Aorta (tissue), 5 donors: ENCODE data around the gene AGPAT1. TPM values are rescaled to one million over a fixed set of nuclear protein-coding genes. Genes with fewer than 3 reads are reported as not detected.
A peak's percentile ranks its signal among the peaks of the same experiment; 100 is the strongest.

Experiments
- ATAC-seq: fragments of 200-7000 bp; cut with Tn5 transposase; one replicate; pipeline ENCODE4 v1.9.1; 2022; ENCODE audit warnings: moderate library complexity; ENCODE audit not compliant: low FRiP score
- DNase-seq, 2 donors: peaks; one replicate each; pipeline ENCODE4 v3.0.0-alpha.2; 2020
- H3K27ac ChIP-seq, 2 donors: one replicate each; pipeline ENCODE4 v1.5.1; 2013; ENCODE audit warnings: low read length in 2 of 2, mild to moderate bottlenecking in 2 of 2, moderate library complexity in 2 of 2, control low read depth in 1 of 2, inconsistent platforms in 1 of 2, low read depth in 1 of 2
- H3K27me3 ChIP-seq, 2 donors: one replicate each; pipeline ENCODE4 v1.6.1; 2013; ENCODE audit warnings: control low read depth in 1 of 2, low read length in 1 of 2, mild to moderate bottlenecking in 1 of 2, moderate library complexity in 1 of 2; ENCODE audit not compliant: insufficient read depth in 2 of 2, control insufficient read depth in 1 of 2
- H3K36me3 ChIP-seq, 2 donors: one replicate each; pipeline ENCODE4 v1.6.1; 2013; ENCODE audit warnings: control low read depth in 1 of 2, low read length in 1 of 2, mild to moderate bottlenecking in 1 of 2; ENCODE audit not compliant: insufficient read depth in 2 of 2, control insufficient read depth in 1 of 2
- H3K4me1 ChIP-seq, 2 donors: one replicate each; pipeline ENCODE4 v1.6.1; 2013; ENCODE audit warnings: low read length in 2 of 2, control low read depth in 1 of 2, mild to moderate bottlenecking in 1 of 2, moderate library complexity in 1 of 2; ENCODE audit not compliant: insufficient read depth in 2 of 2, control insufficient read depth in 1 of 2
- H3K4me3 ChIP-seq, 2 donors: one replicate each; pipeline ENCODE4 v1.5.1; 2013; ENCODE audit warnings: low read length in 2 of 2, control low read depth in 1 of 2, mild to moderate bottlenecking in 1 of 2
- H3K9me3 ChIP-seq: one replicate; pipeline ENCODE4 v1.6.1; 2013; ENCODE audit warnings: mild to moderate bottlenecking, low read length; ENCODE audit not compliant: control insufficient read depth
- WGBS, 2 donors: extraction: QIAGEN DNeasy Blood & Tissue Kit; methylation state at CpG; one replicate each; pipeline ENCODE4 v1.1.7; 2013; 5-methylcytosine and 5-hydroxymethylcytosine counted together
- intact Hi-C, 2 donors: fragments of 100-400 bp; cut with DNase I; formaldehyde crosslinking; loops; one replicate each; pipeline versions ENCODE4 v1.14.2 to v1.15.0; 2022
- polyA plus RNA-seq, 2 donors: library from polyadenylated mRNA; stranded (reverse); fragments of 200-250 nt; gene quantifications; one replicate each; pipeline ENCODE4 v1.2.3, GENCODE V29; 2013
- total RNA-seq, 2 donors: library from RNA; stranded (reverse); fragmentation: NEBNext Ultra II Directional; extraction: Animal tissue kit (Norgen Biotek cat#: 25700); gene quantifications; one replicate each; pipeline ENCODE4 v1.2.1, GENCODE V29; 2021
- donor health status: healthy with polysubstance abuse.
- donor health status: Bipolar disorder and iron deficiency.
- donor health status: DM: no; HTN: no; CAD: no.
- donor health status: DM: no; HTN: no; CAD: no.
- donor health status: DM: yes; HTN: yes; CAD: no.

AGPAT1 gene
- total and polyA plus RNA-seq, 4 donors = 36.2 to 54.8 (median 42.3) TPM

DNA sequence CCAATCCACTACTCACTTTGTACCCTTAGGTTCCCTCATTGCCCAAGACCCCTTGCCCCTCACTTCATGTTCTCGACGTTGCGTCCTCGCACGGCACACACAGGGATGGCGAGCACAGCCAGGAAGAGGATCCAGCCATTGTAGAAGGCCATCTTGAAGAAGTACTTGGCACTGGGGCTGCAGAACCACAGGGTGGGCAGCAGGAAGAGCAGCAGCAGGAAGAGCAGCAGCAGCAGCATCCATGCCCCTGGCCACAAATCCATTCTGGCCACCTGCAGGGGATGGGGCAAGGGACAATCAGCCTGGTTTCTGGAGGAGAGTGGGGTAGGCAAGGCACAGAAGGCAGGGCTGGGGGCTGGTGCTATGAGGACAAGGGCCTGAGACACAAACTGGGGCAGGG is 4.7 kb downstream of the AGPAT1 start:
- peaks cover 0 to 4% of the 10 kb centered on the region in 2 donors for H3K36me3 ChIP-seq
- H3K4me3 ChIP-seq = no peak overlapping the region
- H3K9me3 ChIP-seq = no peaks in the 10 kb centered on the region
- no peak overlapping the region for H3K27ac ChIP-seq
- DNase-seq = peak; percentile 18 to 48
- intact Hi-C loops = loop anchor here in 1 of 2 donors (10.0 kb wide), 2 partner anchors 196 to 266 kb away; partner anchors contain the start of genes DXO and ZBTB12
- 90 to 93% methylated on average over 6 of the region's 6 CpGs for WGBS, 2 donors
- H3K27me3 ChIP-seq = no peaks in the 10 kb centered on the region
- H3K4me1 ChIP-seq = no peaks in the 10 kb centered on the region
- no peak for ATAC-seq

- peaks cover 0 to 4% of the 10 kb centered on the region in 2 donors for H3K36me3 ChIP-seq
- H3K9me3 ChIP-seq = no peaks in the 10 kb centered on the region
- no peak for ATAC-seq
- H3K27ac ChIP-seq = no peak overlapping the region
- no peaks in the 10 kb centered on the region for H3K27me3 ChIP-seq
- H3K4me1 ChIP-seq = no peaks in the 10 kb centered on the region
- H3K4me3 ChIP-seq = no peak overlapping the region
- WGBS, 2 donors = 89 to 93% methylated on average over 11 of the region's 11 CpGs
- peak; percentile 19 to 67 for DNase-seq
- intact Hi-C loops = loop anchor here in 1 of 2 donors (10.0 kb wide), 2 partner anchors 195 to 265 kb away; partner anchors contain the start of genes DXO and ZBTB12
Observed at GRCh38 chr6:32170294-32170693, 5.6 kb downstream of the AGPAT1 start.

- H3K36me3 ChIP-seq = peaks cover 0 to 6% of the 10 kb centered on the region in 2 donors
- intact Hi-C loops = no loop called here
- no peaks in the 10 kb centered on the region for H3K27me3 ChIP-seq
- no peak overlapping the region for H3K27ac ChIP-seq
- no peak for ATAC-seq
- H3K9me3 ChIP-seq = no peaks in the 10 kb centered on the region
- peak; percentile 40 to 50 for DNase-seq
- no peak overlapping the region for H3K4me3 ChIP-seq
- WGBS, 2 donors = 70 to 74% methylated on average over 11 of the region's 11 CpGs
- H3K4me1 ChIP-seq = no peaks in the 10 kb centered on the region
Observed at GRCh38 chr6:32168807-32169591, 6.9 kb downstream of the AGPAT1 start.

GRCh38 chr6:32168350-32168749 is 7.5 kb downstream of the AGPAT1 start:
- WGBS, 2 donors = 61 to 64% methylated on average over 2 of the region's 2 CpGs
- ATAC-seq = no peak
- Histone ChIP-seq H3K4me1 (no peaks in the 10 kb centered on the region), H3K36me3 (peaks cover 0 to 6% of the 10 kb centered on the region in 2 donors), H3K9me3 (no peaks in the 10 kb centered on the region), H3K27ac (no peak overlapping the region), H3K27me3 (no peaks in the 10 kb centered on the region), H3K4me3 (no peak overlapping the region)
- intact Hi-C loops = no loop called here
- peak; percentile 17 to 39 for DNase-seq

GRCh38 chr6:32167761-32168262 is 8.1 kb downstream of the AGPAT1 start:
- Histone ChIP-seq H3K27ac (no peak overlapping the region), H3K36me3 (peaks cover 0 to 6% of the 10 kb centered on the region in 2 donors), H3K4me3 (no peak overlapping the region), H3K4me1 (no peaks in the 10 kb centered on the region), H3K9me3 (no peaks in the 10 kb centered on the region), H3K27me3 (no peaks in the 10 kb centered on the region)
- WGBS, 2 donors = 66 to 72% methylated on average over 6 of the region's 6 CpGs
- ATAC-seq (no peak), DNase-seq (peak; percentile 8 to 25)
- intact Hi-C loops = no loop called here

DNA sequence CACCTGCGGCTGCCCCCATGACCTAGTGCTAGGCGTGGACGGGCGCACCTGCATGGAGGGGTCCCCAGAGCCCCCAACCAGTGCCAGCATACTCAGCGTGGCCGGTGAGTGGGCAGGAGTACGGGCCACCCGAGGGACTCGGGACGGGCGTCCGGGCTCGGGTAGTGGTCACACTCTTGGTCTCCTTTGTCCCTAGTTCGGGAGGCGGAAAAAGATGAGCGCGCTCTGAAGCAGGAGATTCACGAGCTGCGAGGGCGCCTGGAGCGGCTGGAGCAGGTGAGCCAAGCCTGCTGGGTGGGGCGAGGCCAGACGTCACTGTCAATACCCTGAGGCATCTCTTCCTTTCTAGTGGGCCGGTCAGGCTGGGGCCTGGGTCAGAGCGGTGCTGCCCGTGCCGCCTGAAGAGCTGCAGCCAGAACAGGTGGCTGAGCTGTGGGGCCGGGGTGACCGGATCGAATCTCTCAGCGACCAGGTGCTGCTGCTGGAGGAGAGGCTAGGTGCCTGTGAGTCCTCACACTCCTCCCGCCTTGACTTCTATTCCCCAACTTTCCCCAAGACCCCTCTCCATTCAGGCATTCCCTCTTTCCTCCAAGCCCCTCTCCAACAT is 8.6 kb downstream of the AGPAT1 start:
- no peaks in the 10 kb centered on the region for H3K27me3 ChIP-seq
- peaks cover 0 to 7% of the 10 kb centered on the region in 2 donors for H3K36me3 ChIP-seq
- no peaks in the 10 kb centered on the region for H3K9me3 ChIP-seq
- no peak overlapping the region for H3K4me3 ChIP-seq
- no peaks in the 10 kb centered on the region for H3K4me1 ChIP-seq
- intact Hi-C loops = no loop called here
- no peak overlapping the region for H3K27ac ChIP-seq
- ATAC-seq (no peak), DNase-seq (peak; percentile 41 to 66)
- 75 to 78% methylated on average over 32 of the region's 32 CpGs for WGBS, 2 donors

DNA sequence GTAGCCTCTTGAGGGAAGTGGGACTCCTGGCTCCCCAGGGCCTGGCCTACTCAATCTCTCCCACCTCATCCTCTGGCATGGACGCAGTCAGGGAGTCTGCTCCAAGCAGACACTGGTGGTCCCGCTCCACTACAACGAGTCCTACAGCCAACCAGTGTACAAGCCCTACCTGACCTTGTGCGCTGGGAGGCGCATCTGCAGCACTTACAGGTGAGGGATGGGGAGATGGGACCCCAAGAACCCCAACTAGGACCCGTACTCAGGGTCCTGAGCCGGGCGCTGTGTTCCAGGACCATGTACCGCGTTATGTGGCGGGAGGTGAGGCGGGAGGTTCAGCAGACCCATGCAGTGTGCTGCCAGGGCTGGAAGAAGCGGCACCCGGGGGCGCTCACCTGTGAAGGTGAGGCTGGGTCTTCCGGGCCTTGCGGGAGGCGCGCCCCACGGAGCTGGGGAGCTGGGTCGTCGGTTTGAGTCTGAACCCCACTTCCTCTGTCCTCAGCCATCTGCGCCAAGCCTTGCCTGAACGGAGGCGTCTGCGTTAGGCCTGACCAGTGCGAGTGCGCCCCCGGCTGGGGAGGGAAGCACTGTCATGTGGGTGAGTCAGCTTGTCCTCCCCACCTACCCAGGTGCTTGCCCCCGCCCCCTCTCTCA is 9.3 kb downstream of the AGPAT1 start:
- Histone ChIP-seq H3K4me1 (no peaks in the 10 kb centered on the region), H3K4me3 (no peak overlapping the region), H3K9me3 (no peaks in the 10 kb centered on the region), H3K27me3 (no peaks in the 10 kb centered on the region), H3K36me3 (peaks cover 0 to 7% of the 10 kb centered on the region in 2 donors), H3K27ac (no peak overlapping the region)
- intact Hi-C loops = no loop called here
- WGBS, 2 donors = 74 to 75% methylated on average over 30 of the region's 30 CpGs
- ATAC-seq = no peak
- DNase-seq = peak; percentile 45 to 74

DNA sequence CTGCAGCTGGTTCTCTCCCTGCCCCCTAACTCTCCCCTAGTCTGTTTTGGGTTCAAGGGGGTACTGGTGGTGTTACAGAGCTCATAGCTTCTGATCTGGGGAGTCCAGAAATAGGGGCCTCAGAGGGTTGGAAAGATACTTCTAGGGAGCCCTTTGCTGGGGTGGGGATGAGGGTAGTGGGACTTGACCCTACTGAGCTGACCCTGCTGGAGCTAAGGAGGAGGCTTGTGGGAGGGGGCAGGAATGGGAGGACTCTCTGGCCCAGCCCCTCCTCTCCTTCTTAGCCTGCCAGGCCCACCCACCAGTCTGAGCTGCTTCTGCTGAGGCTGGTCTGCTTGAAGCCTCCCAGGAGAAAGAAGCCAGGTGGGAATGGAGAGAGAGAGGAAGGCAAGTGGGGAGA is 11.6 kb downstream of the AGPAT1 start, which contains the start of gene EGFL8:
TSS of gene EGFL8 (plus strand) at position 301 of the 400 bp plus-strand sequence. CDS start 1,571 bp downstream, outside the sequence.
- no peak for ATAC-seq
- H3K27ac ChIP-seq = no peak within 1 kb of the TSS
- no peaks in the 10 kb centered on the region for H3K4me1 ChIP-seq
- H3K9me3 ChIP-seq = no peaks in the 10 kb centered on the region
- H3K27me3 ChIP-seq = no peaks in the 10 kb centered on the region
- intact Hi-C loops = no loop called here
- DNase-seq = peak; percentile 22 to 36
- no peak within 1 kb of the TSS for H3K4me3 ChIP-seq
- peaks cover 0 to 4% of the 10 kb centered on the region in 2 donors for H3K36me3 ChIP-seq
